Activated T-helper 1 cell treated with anti-CD3 and anti-CD28 coated beads, Interleukin-12 subunit alpha, Interleukin-12 subunit beta, Interleukin-2, Interleukin-4 antibody, amounts not matched to agents 30 ng/mL and 10 ng/mL and 1 ng/mL, durations not matched to agents 14 hours and 24 hours and 36 hours (primary cell): ENCODE measurements around the gene RPS10. TPM values are rescaled to one million over a fixed set of nuclear protein-coding genes. Genes with fewer than 3 reads are reported as not detected.
"Not testable (repeated sequence)": the region's sequence is repeated elsewhere in the genome, so short reads cannot be mapped to it uniquely, and the experiment has no call there.

Experiments
- DNase-seq: peaks from one replicate; pipeline ENCODE4 v3.0.0; 2021; ENCODE audit warnings: low spot score
- H3K27ac Mint-ChIP-seq: one replicate; pipeline ENCODE4 v1.8.0; 2021; ENCODE audit warnings: mild to moderate bottlenecking, mixed read lengths
- H3K27me3 Mint-ChIP-seq: one replicate; pipeline ENCODE4 v1.8.0; 2022; ENCODE audit warnings: mild to moderate bottlenecking, moderate library complexity, mixed read lengths; ENCODE audit not compliant: insufficient read depth
- H3K36me3 Mint-ChIP-seq: one replicate; pipeline ENCODE4 v1.8.0; 2021; ENCODE audit warnings: low read depth, mixed read lengths
- H3K4me1 Mint-ChIP-seq: one replicate; pipeline ENCODE4 v1.8.0; 2021; ENCODE audit warnings: low read depth, mixed read lengths
- H3K4me3 Mint-ChIP-seq: one replicate; pipeline ENCODE4 v1.8.0; 2021; ENCODE audit warnings: mild to moderate bottlenecking, moderate library complexity, mixed read lengths
- H3K9me3 Mint-ChIP-seq: one replicate; pipeline ENCODE4 v1.8.0; 2021; ENCODE audit warnings: mixed read lengths
- intact Hi-C: fragments of 100-400 bp; cut with micrococcal nuclease; formaldehyde crosslinking; loops from one replicate; pipeline ENCODE4 v1.15.1; 2024
- total RNA-seq: library from RNA; stranded (reverse); gene quantifications from 2 replicates; pipeline ENCODE4 v1.2.3, GENCODE V29; 2022

RPS10 gene
- total RNA-seq, 1 donor from 2014 or later, result 1,525 TPM

DNA sequence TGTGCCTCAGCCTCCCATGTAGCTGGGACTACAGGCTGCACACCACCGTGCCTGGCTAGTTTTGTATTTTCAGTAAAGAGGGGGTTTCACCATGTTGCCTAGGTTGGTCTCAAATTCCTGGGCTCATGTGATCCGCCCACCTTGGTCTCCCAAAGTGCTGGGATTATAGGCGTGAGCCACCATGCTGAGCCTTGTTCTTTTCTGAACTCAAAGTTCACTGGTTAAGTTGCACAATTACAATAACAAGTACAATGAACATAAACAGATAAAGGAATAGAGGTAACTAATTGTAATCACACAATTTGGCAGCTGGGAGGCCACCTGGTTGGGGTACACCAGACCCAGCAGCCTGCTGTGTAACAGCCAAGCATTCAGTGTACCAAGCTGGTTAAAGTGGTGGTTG, 40.1 kb downstream of the RPS10 start:
- intact Hi-C loops, result no loop called here
- no peak for DNase-seq
- Mint-ChIP-seq H3K4me3 (no peak overlapping the region), H3K27me3 (no peaks in the 10 kb centered on the region), H3K4me1 (peaks cover 15% of the 10 kb centered on the region), H3K27ac (no peak overlapping the region), H3K9me3 (no peaks in the 10 kb centered on the region), H3K36me3 (peaks cover 1% of the 10 kb centered on the region)

DNA sequence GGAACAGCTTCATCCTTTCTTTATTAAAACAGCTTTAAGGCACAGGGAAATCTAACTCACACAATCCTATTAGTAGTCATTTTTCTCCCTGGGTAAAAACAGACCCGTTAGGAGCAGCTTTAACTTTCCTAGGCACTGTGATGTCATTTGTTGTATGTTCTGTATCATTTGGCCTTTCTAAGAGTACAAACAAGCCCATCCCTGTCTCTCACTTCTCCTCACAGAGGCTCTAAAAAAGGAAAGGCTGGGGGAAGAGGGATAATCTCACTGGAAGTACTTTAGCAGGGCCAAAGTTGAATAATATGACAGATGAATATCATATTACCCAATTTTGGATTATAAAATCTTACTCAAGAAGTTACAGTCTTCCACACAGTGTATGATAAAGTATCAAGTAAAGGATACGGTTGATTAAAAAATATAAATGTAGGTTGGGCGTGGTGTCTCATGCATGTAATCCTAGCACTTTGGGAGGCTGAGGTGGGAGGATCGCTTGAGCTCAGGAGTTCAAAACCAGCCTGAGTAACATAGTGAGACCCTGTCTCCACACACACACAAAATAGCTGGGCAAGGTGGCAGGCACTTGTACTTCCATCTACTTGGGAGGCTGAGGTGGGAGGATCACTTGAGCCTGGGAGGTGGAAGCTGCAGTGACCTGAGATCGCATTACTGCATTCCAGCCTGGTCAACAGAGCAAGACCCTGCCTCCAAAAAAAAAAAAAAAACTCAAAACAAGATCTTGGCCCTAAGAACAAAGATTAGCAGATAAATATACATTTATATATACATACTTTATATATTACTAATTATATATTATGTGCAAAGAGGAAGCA, 41.3 kb downstream of the RPS10 start:
- H3K4me1 Mint-ChIP-seq, result peaks cover 20% of the 10 kb centered on the region
- no peak overlapping the region for H3K4me3 Mint-ChIP-seq
- no peaks in the 10 kb centered on the region for H3K9me3 Mint-ChIP-seq
- intact Hi-C loops, result no loop called here
- H3K27ac Mint-ChIP-seq, result no peak overlapping the region
- H3K27me3 Mint-ChIP-seq, result no peaks in the 10 kb centered on the region
- peaks cover 2% of the 10 kb centered on the region for H3K36me3 Mint-ChIP-seq
- no peak for DNase-seq

DNA sequence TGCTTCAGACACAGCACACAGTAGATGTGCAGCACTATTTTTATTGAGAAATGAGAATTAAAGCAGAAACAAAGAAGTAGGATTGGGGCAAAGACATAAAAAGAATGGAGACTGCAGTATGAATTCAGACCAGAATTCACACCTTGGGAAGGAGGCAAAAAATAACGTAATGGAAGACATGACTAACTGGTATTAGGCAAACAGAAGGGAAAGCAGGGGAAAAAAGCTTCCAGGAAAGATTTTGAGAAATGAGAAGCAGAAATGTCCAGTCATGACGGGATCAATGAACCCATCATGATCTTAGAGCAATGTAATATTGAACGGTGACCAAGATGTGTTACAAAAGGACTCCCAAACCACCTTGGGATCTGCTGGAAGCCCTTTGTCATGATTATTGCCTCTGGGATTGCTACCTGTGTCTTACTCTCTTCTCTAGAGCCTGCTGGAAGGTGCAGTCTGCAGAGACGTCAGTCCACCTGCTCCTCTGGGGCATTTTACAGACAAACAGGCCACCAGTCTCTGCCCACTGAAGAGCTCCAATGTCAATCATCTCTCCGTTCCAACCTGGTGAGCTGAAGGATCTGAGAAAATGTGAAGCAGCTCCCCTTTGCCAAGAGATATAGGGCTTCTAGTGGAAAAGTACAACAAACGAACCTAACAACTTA, 42.1 kb downstream of the RPS10 start:
- intact Hi-C loops, result no loop called here
- H3K4me3 Mint-ChIP-seq, result no peak overlapping the region
- peaks cover 15% of the 10 kb centered on the region for H3K4me1 Mint-ChIP-seq
- H3K27ac Mint-ChIP-seq, result no peak overlapping the region
- H3K27me3 Mint-ChIP-seq, result no peaks in the 10 kb centered on the region
- H3K9me3 Mint-ChIP-seq, result no peaks in the 10 kb centered on the region
- H3K36me3 Mint-ChIP-seq, result peaks cover 2% of the 10 kb centered on the region
- no peak for DNase-seq

DNA sequence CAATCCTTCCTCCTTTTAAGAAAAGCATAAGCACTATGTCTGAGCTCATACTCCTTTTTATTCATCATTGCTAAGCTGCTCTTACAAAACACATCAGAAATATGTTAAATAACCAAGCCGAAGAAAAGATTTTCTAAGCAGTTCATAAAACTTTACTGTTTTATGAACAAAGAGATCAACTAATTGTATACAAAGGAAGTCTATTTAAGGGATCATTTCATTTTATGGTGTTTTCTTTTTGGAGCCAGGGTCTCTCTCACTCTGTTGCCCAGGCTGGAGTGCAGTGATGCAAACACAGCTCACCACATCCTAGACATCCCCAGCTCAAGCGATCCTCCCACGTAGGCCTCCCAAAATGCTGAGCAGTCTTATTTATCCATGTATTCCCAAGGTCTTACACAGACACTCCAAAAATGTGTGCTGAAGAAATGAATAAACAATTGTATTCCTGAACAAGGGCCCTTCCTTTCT, 42.7 kb downstream of the RPS10 start:
- no peaks in the 10 kb centered on the region for H3K27me3 Mint-ChIP-seq
- intact Hi-C loops, result no loop called here
- no peak overlapping the region for H3K27ac Mint-ChIP-seq
- no peak overlapping the region for H3K4me3 Mint-ChIP-seq
- peaks cover 2% of the 10 kb centered on the region for H3K36me3 Mint-ChIP-seq
- H3K4me1 Mint-ChIP-seq, result peaks cover 15% of the 10 kb centered on the region
- no peak for DNase-seq
- H3K9me3 Mint-ChIP-seq, result no peaks in the 10 kb centered on the region

DNA sequence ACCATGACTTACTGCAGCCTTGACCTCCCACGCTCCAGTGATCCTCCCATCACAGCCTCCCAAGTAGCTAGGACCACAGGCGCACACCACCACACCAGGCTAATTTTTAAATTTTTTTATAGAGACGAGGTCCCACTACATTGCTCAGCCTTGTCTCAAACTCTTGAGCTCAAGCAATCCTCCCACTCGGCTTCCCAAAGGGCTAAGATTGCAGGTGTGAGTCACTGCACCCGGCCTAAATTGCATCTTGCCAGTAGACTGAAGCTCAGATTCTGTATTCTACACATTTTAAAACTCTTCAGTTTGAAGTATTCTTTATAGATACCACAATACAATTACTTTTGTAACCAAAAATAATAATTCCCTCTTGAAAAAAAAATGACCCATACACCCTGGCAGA, 44.8 kb downstream of the RPS10 start:
- Mint-ChIP-seq H3K4me1 (peaks cover 10% of the 10 kb centered on the region), H3K36me3 (peaks cover 2% of the 10 kb centered on the region), H3K27ac (no peak overlapping the region), H3K9me3 (no peaks in the 10 kb centered on the region), H3K27me3 (no peaks in the 10 kb centered on the region), H3K4me3 (no peak overlapping the region)
- intact Hi-C loops, result no loop called here
- DNase-seq, result no peak

DNA sequence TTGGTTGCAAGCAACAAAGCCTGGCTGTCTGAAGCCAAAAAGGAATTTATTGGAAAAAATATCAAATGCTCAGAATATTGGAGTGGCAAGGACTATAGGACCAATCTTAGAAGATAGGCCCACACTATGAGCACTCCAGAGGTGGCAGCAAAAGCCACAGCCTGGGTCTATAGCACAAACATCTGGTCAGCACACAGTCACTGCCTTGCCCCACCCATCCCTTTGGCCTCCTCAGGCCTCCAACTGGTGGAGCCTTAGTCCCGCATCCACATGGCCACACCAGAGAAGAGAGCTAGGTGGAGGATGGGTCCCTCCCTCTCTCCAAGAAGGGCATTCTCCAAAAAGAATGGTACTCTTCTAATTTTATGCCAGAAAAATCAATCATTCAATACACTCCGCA, 47.4 kb downstream of the RPS10 start:
- peaks cover 2% of the 10 kb centered on the region for H3K36me3 Mint-ChIP-seq
- no peak for DNase-seq
- no peak overlapping the region for H3K4me3 Mint-ChIP-seq
- H3K4me1 Mint-ChIP-seq, result peaks cover 10% of the 10 kb centered on the region
- H3K27me3 Mint-ChIP-seq, result no peaks in the 10 kb centered on the region
- no peaks in the 10 kb centered on the region for H3K9me3 Mint-ChIP-seq
- intact Hi-C loops, result no loop called here
- no peak overlapping the region for H3K27ac Mint-ChIP-seq

DNA sequence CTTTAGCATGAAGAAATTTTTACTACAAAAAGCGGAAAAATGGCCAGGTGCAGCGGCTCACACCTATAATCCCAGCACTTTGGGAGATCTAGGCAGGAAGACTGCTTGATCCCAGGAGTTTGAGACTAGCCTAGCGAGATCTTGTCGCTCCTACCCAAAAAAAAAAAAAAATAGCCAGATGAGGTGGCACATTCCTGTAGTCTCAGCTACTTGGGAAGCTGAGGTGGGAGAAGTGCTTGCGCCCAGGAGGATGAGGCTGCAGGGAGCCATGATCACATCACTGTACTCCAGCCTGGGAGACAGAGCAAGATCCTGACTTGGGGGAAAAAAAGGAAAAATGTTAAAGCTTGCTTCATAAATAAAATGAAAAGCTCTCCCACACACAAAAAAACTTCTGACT, 47.9 kb downstream of the RPS10 start:
- Mint-ChIP-seq H3K4me3 (no peak overlapping the region), H3K36me3 (peaks cover 2% of the 10 kb centered on the region), H3K27me3 (no peaks in the 10 kb centered on the region), H3K9me3 (no peaks in the 10 kb centered on the region), H3K27ac (no peak overlapping the region), H3K4me1 (peaks cover 10% of the 10 kb centered on the region)
- DNase-seq, result no peak
- intact Hi-C loops, result no loop called here

DNA sequence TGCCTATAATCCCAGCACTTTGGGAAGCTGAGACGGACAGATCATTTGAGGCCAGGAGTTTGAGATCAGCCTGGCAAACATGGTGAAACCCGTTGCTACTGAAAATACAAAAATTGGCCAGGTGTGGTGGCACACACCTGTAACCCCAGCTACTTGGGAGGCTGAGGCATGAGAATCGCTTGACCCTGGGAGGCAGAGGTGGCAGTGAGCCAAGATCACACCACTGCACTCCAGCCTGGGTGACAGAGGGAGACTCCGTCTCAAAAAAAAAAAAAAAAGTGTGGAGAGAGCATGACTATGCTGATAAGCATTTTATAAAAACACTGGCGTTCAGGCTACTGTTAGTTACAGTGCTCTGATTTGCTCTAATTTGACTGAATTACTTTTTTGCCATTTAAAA, 48.3 kb downstream of the RPS10 start:
- H3K27ac Mint-ChIP-seq, H3K27me3 Mint-ChIP-seq, intact Hi-C loops, H3K4me3 Mint-ChIP-seq, DNase-seq, H3K4me1 Mint-ChIP-seq, H3K36me3 Mint-ChIP-seq, H3K9me3 Mint-ChIP-seq: not testable (repeated sequence)

DNA sequence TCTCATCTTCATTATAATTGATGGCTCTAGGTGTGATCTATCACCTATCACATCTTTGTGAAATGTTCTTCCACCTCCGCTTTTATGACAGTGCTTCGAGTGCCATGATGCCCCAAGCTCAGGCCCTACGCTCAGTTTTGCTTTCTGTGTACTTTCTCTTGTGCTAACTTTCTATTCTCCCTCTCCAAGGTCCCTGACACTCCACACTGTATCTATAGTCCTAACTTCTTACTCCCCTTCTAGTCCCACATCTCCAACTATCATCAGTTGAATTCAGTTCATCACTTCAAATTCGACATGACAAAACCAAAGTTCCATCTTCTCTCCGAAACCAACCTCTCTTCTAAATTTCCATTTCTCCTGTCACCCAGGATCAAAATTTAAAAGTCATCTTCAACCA, 50.0 kb downstream of the RPS10 start:
- Mint-ChIP-seq H3K27ac (no peak overlapping the region), H3K9me3 (no peaks in the 10 kb centered on the region), H3K4me1 (peaks cover 5% of the 10 kb centered on the region), H3K4me3 (no peak overlapping the region), H3K27me3 (no peaks in the 10 kb centered on the region), H3K36me3 (peaks cover 2% of the 10 kb centered on the region)
- no peak for DNase-seq
- intact Hi-C loops, result no loop called here

DNA sequence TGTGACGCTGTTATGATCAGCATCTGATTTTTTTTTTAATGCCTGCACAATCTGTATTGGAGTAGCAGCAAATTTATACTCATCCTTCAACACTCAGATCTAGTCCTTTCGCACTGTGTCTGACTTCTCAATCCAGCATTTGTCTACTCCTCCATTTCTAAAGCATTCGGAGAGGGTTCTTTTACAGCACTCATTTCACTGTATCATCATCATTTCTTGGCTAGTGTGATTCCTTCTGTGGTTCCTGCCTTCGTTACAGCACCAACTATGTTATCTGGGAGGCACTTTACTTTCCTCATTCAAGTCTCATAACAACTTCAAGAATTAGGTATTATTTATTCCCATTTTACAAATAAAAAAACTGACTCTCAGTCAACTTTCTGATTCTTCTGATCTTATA, 51.4 kb downstream of the RPS10 start:
- no peaks in the 10 kb centered on the region for H3K36me3 Mint-ChIP-seq
- H3K27ac Mint-ChIP-seq, result no peak overlapping the region
- H3K4me3 Mint-ChIP-seq, result no peak overlapping the region
- no peaks in the 10 kb centered on the region for H3K9me3 Mint-ChIP-seq
- H3K27me3 Mint-ChIP-seq, result no peaks in the 10 kb centered on the region
- H3K4me1 Mint-ChIP-seq, result no peaks in the 10 kb centered on the region
- intact Hi-C loops, result no loop called here
- DNase-seq, result no peak

DNA sequence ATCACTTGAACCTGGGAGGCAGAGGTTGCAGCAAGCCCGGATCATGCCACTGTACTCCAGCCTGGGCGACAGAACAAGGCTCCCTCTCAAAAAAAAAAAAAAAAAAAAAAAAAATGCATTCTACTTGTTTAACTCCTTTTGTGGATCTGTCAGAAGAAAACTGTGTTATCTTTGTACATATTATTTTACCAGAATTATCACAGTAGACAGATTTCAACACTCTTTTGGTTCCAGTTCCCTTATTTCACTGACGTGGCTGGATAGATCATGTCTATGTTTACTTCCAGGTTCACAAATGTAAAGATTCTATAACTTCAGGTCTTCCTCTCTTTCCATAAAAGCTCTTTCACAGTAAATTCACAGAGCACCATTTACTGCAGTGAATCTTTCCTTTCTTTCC, 51.8 kb downstream of the RPS10 start:
- H3K4me1 Mint-ChIP-seq, result no peaks in the 10 kb centered on the region
- H3K4me3 Mint-ChIP-seq, result no peak overlapping the region
- no peak overlapping the region for H3K27ac Mint-ChIP-seq
- no peaks in the 10 kb centered on the region for H3K36me3 Mint-ChIP-seq
- no peak for DNase-seq
- H3K27me3 Mint-ChIP-seq, result no peaks in the 10 kb centered on the region
- intact Hi-C loops, result no loop called here
- no peaks in the 10 kb centered on the region for H3K9me3 Mint-ChIP-seq

DNA sequence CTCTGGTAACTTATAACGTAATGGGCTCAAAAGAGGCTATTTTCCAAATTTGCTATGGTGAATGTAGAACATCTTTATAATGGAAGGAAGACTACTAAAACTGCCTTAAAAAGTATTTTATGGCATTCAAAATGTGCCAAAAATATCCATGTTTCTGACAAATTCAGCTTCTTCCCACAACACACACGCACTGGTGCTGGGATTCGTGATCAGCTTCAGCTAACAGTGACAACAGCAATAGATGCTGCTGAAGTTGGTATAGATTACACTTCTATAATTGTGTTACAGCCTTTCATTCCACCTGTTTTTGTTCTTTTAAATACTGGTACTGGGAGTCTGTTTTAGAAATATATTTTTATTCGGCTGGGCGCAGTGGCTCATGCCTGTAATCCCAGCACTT, 52.4 kb downstream of the RPS10 start:
- DNase-seq, result no peak
- H3K27me3 Mint-ChIP-seq, result no peaks in the 10 kb centered on the region
- H3K36me3 Mint-ChIP-seq, result no peaks in the 10 kb centered on the region
- H3K4me1 Mint-ChIP-seq, result no peaks in the 10 kb centered on the region
- H3K9me3 Mint-ChIP-seq, result no peaks in the 10 kb centered on the region
- no peak overlapping the region for H3K27ac Mint-ChIP-seq
- intact Hi-C loops, result no loop called here
- no peak overlapping the region for H3K4me3 Mint-ChIP-seq

DNA sequence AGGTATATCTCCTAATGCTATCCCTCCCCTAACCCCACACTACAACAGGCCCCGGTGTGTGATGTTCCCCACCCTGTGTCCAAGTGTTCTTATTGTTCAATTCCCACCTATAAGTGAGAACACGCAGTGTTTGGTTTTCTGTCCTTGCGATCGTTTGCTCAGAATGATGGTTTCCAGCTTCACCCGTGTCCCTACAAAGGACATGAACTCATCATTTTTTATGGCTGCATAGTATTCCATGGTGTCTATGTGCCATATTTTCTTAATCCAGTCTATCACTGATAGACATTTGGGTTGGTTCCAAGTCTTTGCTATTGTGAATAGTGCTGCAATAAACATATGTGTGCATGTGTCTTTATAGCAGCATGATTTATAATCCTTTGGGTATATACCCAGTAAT, 54.0 kb downstream of the RPS10 start:
- H3K4me3 Mint-ChIP-seq, intact Hi-C loops, H3K36me3 Mint-ChIP-seq, H3K27me3 Mint-ChIP-seq, H3K9me3 Mint-ChIP-seq, DNase-seq, H3K4me1 Mint-ChIP-seq, H3K27ac Mint-ChIP-seq: not testable (repeated sequence)
